ENCODE data around the gene SLITRK1. TPM values are rescaled to one million over a fixed set of nuclear protein-coding genes. Genes with fewer than 3 reads are reported as not detected.

SLITRK1 gene, protein sequence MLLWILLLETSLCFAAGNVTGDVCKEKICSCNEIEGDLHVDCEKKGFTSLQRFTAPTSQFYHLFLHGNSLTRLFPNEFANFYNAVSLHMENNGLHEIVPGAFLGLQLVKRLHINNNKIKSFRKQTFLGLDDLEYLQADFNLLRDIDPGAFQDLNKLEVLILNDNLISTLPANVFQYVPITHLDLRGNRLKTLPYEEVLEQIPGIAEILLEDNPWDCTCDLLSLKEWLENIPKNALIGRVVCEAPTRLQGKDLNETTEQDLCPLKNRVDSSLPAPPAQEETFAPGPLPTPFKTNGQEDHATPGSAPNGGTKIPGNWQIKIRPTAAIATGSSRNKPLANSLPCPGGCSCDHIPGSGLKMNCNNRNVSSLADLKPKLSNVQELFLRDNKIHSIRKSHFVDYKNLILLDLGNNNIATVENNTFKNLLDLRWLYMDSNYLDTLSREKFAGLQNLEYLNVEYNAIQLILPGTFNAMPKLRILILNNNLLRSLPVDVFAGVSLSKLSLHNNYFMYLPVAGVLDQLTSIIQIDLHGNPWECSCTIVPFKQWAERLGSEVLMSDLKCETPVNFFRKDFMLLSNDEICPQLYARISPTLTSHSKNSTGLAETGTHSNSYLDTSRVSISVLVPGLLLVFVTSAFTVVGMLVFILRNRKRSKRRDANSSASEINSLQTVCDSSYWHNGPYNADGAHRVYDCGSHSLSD
- total RNA-seq: not detected

GRCh38 chr13:83881917-83882605 lies at the start of gene SLITRK1:
Gene SLITRK1 (minus strand): TSS chr13:83882474. CDS start chr13:83881507, 967 bp downstream.
- ATAC-seq (no peak), DNase-seq (ENCODE audit: low spot score) (no peak)
- Mint-ChIP-seq H3K27me3 (peaks cover 31 to 55% of the 10 kb centered on the region in 2 donors), H3K36me3 (peaks cover 5% of the 10 kb centered on the region), H3K27ac (no peak within 1 kb of the TSS), H3K4me3 (no peak within 1 kb of the TSS), H3K4me1 (ENCODE audit: low read depth in 2 of 2) (peaks cover 0 to 2% of the 10 kb centered on the region in 2 donors), H3K9me3 (no peaks in the 10 kb centered on the region)

GRCh38 chr13:83929157-83929556 lies 46.9 kb upstream of the SLITRK1 start:
- H3K9me3 Mint-ChIP-seq: no peaks in the 10 kb centered on the region
- H3K27me3 Mint-ChIP-seq: no peaks in the 10 kb centered on the region
- no peak overlapping the region for H3K27ac Mint-ChIP-seq
- H3K36me3 Mint-ChIP-seq: no peaks in the 10 kb centered on the region
- no peaks in the 10 kb centered on the region for H3K4me1 Mint-ChIP-seq (ENCODE audit: low read depth in 2 of 2)
- no peak for ATAC-seq
- H3K4me3 Mint-ChIP-seq: no peak overlapping the region
- DNase-seq (ENCODE audit: low spot score): no peak

- no peak overlapping the region for H3K4me3 Mint-ChIP-seq
- ATAC-seq (no peak), DNase-seq (ENCODE audit: low spot score) (no peak)
- H3K27me3 Mint-ChIP-seq: no peaks in the 10 kb centered on the region
- H3K9me3 Mint-ChIP-seq: no peaks in the 10 kb centered on the region
- H3K4me1 Mint-ChIP-seq (ENCODE audit: low read depth in 2 of 2): no peaks in the 10 kb centered on the region
- no peak overlapping the region for H3K27ac Mint-ChIP-seq
- H3K36me3 Mint-ChIP-seq: no peaks in the 10 kb centered on the region
These were observed 37.5 kb upstream of the SLITRK1 start for GRCh38 chr13:83919775-83920174.

GRCh38 chr13:83914368-83914767 lies 32.1 kb upstream of the SLITRK1 start:
- H3K27ac Mint-ChIP-seq: no peak overlapping the region
- no peaks in the 10 kb centered on the region for H3K36me3 Mint-ChIP-seq
- peaks cover 16% of the 10 kb centered on the region for H3K9me3 Mint-ChIP-seq
- ATAC-seq (no peak), DNase-seq (ENCODE audit: low spot score) (no peak)
- H3K27me3 Mint-ChIP-seq: no peaks in the 10 kb centered on the region
- H3K4me3 Mint-ChIP-seq: no peak overlapping the region
- no peaks in the 10 kb centered on the region for H3K4me1 Mint-ChIP-seq (ENCODE audit: low read depth in 2 of 2)

- peaks cover 24% of the 10 kb centered on the region for H3K9me3 Mint-ChIP-seq
- DNase-seq (ENCODE audit: low spot score) (no peak), ATAC-seq (peak; percentile 31 to 59)
- no peaks in the 10 kb centered on the region for H3K4me1 Mint-ChIP-seq (ENCODE audit: low read depth in 2 of 2)
- H3K36me3 Mint-ChIP-seq: no peaks in the 10 kb centered on the region
- H3K27me3 Mint-ChIP-seq: no peaks in the 10 kb centered on the region
- H3K4me3 Mint-ChIP-seq: no peak overlapping the region
- H3K27ac Mint-ChIP-seq: no peak overlapping the region
These were observed 25.1 kb upstream of the SLITRK1 start for GRCh38 chr13:83907196-83907989.

DNA sequence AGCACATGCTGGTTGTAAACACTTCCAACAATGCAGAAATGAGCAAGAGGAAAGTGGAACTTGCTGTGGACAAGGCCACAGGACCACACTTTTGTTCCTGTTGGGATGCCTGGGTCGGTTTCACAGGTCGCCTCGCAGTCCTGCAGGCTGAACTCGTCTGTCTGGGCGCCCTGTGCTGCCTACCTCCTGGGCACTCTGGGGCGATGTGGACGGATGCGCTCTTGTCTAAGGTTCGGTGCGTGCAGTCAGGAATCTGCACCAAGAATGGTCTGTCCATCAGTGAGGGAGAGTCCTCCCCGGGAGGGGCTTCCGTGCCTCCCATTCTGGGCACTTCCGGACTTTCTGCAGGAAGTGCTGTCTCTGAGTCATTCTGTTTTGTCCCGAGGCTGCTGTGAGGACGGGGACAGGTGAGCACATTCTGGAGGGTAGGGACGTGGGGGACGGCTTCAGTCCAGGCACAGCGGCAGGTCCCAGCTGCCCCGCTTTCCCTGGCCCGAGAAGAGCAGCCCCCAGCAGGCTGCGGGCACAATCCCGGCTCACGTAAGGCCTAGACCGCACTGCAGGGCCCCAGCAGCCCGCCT lies 24.1 kb upstream of the SLITRK1 start:
- no peak overlapping the region for H3K4me3 Mint-ChIP-seq
- ATAC-seq: no peak
- no peaks in the 10 kb centered on the region for H3K4me1 Mint-ChIP-seq (ENCODE audit: low read depth in 2 of 2)
- H3K27me3 Mint-ChIP-seq: no peaks in the 10 kb centered on the region
- H3K27ac Mint-ChIP-seq: no peak overlapping the region
- no peak for DNase-seq (ENCODE audit: low spot score)
- H3K9me3 Mint-ChIP-seq: peaks cover 20% of the 10 kb centered on the region
- no peaks in the 10 kb centered on the region for H3K36me3 Mint-ChIP-seq

DNA sequence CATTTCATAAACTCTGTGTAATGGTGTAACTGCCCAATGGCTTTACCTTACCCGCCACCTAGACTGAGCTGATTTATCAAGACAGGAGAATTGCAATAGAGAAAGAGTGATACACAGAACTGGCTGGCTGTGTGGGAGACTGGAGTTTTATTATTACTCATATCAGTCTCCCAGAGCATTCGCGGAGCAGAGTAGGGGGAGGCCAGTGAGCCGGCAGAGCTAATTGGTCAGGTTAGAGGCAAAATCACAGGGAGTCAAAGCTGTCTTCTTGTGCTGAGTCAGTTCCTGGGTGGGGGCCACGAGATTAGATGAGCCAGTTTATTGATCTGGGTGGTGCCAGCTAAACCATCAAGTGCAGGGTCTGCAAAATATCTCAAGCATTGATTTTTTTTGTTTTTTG lies 23.4 kb upstream of the SLITRK1 start:
- H3K27me3 Mint-ChIP-seq: no peaks in the 10 kb centered on the region
- H3K4me1 Mint-ChIP-seq (ENCODE audit: low read depth in 2 of 2): no peaks in the 10 kb centered on the region
- H3K9me3 Mint-ChIP-seq: peaks cover 16% of the 10 kb centered on the region
- ATAC-seq (no peak), DNase-seq (ENCODE audit: low spot score) (no peak)
- no peak overlapping the region for H3K4me3 Mint-ChIP-seq
- H3K36me3 Mint-ChIP-seq: no peaks in the 10 kb centered on the region
- no peak overlapping the region for H3K27ac Mint-ChIP-seq

DNA sequence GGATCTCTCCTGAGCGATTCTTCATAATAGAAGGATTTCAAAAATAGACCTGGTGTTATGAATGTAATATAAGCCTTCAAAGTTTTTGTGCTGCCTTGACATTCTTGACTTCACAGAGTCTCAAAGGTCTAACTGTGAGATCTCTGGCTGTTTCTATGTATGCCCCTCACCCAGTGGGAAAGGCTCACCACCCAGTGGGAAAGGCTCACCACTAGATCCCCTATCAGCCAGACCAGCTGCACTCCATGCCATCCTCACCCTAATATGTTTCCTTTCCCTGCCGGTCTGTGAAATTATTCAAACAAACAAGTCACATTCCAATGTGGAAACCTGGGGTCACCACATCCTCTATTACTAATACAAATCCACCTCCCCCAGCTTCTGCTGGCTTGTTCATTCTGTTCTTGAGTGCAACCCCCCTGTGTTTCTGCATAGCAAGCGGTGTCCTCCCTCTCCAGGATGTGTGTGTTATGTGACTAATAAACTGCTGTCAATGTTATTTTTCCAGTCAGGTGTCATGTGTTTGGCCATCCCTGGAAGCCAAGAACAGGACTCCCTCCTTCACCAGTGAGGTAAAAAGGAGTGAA lies 13.8 kb upstream of the SLITRK1 start:
- ATAC-seq (no peak), DNase-seq (ENCODE audit: low spot score) (no peak)
- Mint-ChIP-seq H3K4me1 (ENCODE audit: low read depth in 2 of 2) (no peaks in the 10 kb centered on the region), H3K36me3 (no peaks in the 10 kb centered on the region), H3K27ac (no peak overlapping the region), H3K27me3 (no peaks in the 10 kb centered on the region), H3K4me3 (no peak overlapping the region), H3K9me3 (no peaks in the 10 kb centered on the region)

GRCh38 chr13:83890358-83890757 lies 8.1 kb upstream of the SLITRK1 start:
- no peak for DNase-seq (ENCODE audit: low spot score)
- no peaks in the 10 kb centered on the region for H3K36me3 Mint-ChIP-seq
- H3K27ac Mint-ChIP-seq: no peak overlapping the region
- H3K4me3 Mint-ChIP-seq: no peak overlapping the region
- no peaks in the 10 kb centered on the region for H3K9me3 Mint-ChIP-seq
- ATAC-seq: no peak
- H3K27me3 Mint-ChIP-seq: no peaks in the 10 kb centered on the region
- no peaks in the 10 kb centered on the region for H3K4me1 Mint-ChIP-seq (ENCODE audit: low read depth in 2 of 2)

DNA sequence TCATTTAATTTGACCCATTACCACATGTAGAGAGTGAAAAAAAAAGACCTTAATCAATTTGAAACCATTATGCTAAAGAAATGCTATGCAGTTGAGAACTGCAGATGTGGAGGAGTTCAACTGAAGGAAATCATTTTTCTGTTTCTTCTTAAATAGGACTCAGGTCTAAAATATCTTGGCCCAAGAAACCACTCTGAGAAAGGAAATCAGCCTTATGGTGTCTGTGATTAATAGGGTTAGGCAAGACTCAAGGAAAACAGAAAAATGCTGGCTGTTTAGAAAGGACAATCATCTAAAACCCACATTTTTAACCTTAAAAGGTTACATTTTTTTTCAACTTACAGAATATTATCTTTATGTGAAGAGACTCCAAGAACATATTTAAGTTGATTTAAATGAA lies 1.9 kb upstream of the SLITRK1 start:
- Mint-ChIP-seq H3K27ac (no peak overlapping the region), H3K9me3 (no peaks in the 10 kb centered on the region), H3K27me3 (peaks cover 26 to 44% of the 10 kb centered on the region in 2 donors), H3K4me1 (ENCODE audit: low read depth in 2 of 2) (peaks cover 0 to 2% of the 10 kb centered on the region in 2 donors), H3K4me3 (no peak overlapping the region), H3K36me3 (peaks cover 5% of the 10 kb centered on the region)
- no peak for DNase-seq (ENCODE audit: low spot score)
- no peak for ATAC-seq

DNA sequence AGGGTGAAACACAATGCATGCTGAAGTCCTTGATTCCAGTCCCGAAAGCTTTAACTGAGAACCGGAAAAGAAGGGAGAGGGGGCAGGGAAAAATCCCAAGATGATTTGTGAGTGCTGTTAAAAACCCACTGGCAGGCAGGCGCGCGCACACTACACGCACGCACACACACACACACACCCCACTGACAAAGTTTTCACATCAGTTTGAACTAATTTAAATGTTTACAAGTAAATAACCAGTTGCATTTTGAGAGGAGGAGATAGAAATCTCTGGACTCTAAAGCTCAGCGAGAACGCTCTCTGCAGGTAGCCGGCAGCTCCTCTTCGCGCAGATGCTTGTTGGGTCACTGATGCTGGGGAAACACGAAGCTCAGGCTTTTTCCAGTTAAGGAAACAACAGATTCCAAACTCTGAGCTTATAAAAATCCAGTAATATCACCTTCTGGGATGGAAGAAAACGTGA lies 818 bp upstream of the SLITRK1 start:
- H3K27me3 Mint-ChIP-seq: peaks cover 31 to 55% of the 10 kb centered on the region in 2 donors

GRCh38 chr13:83882606-83882959 lies 309 bp upstream of the SLITRK1 start:
- Mint-ChIP-seq H3K27ac (no peak overlapping the region), H3K4me1 (ENCODE audit: low read depth in 2 of 2) (peaks cover 0 to 2% of the 10 kb centered on the region in 2 donors), H3K27me3 (peaks cover 31 to 55% of the 10 kb centered on the region in 2 donors), H3K4me3 (no peak overlapping the region), H3K36me3 (peaks cover 5% of the 10 kb centered on the region), H3K9me3 (no peaks in the 10 kb centered on the region)
- no peak for DNase-seq (ENCODE audit: low spot score)
- no peak for ATAC-seq

More for the DNA sequence above, 818 bp upstream of the SLITRK1 start:
- no peak overlapping the region for H3K27ac Mint-ChIP-seq
- peaks cover 5% of the 10 kb centered on the region for H3K36me3 Mint-ChIP-seq
- H3K4me1 Mint-ChIP-seq (ENCODE audit: low read depth in 2 of 2): peaks cover 0 to 2% of the 10 kb centered on the region in 2 donors
- H3K9me3 Mint-ChIP-seq: no peaks in the 10 kb centered on the region
- no peak overlapping the region for H3K4me3 Mint-ChIP-seq
- ATAC-seq: no peak
- no peak for DNase-seq (ENCODE audit: low spot score)

Measured in natural killer cell treated with Interleukin-12 subunit alpha and Interleukin-12 subunit beta and Interleukin-15 and Interleukin-18, amount 100 ng/mL, for 72 hours (primary cell).